NCI-H345 treated with DMSO at 0.1 percent for 48 hours (cell line): ENCODE data around the gene ACHE.

Experiments
- DNase-seq: peaks from one replicate; lab custom pipeline; 2025; ENCODE audit not compliant: unreplicated experiment; lab: John Stamatoyannopoulos, UW

The ACHE gene

GRCh38 chr7:100897772-100898454 lies 2.2 kb upstream of the ACHE start:
- no peak for DNase-seq

GRCh38 chr7:100896732-100897608 lies 1.3 kb upstream of the ACHE start:
- DNase-seq = no peak

GRCh38 chr7:100895956-100896731 lies 456 bp upstream of the ACHE start:
- no peak for DNase-seq

- no peak for DNase-seq
Measured at GRCh38 chr7:100894860-100895700, 608 bp downstream of the ACHE start.

- no peak for DNase-seq
Measured at GRCh38 chr7:100893910-100894721, 1.6 kb downstream of the ACHE start.

GRCh38 chr7:100893318-100893895 lies 2.3 kb downstream of the ACHE start:
- no peak for DNase-seq

- no peak for DNase-seq
Measured at GRCh38 chr7:100892364-100893317, 3.0 kb downstream of the ACHE start.

- DNase-seq = no peak
Measured at GRCh38 chr7:100891568-100892247, 4.0 kb downstream of the ACHE start.

GRCh38 chr7:100890653-100891567 lies 4.8 kb downstream of the ACHE start:
- no peak for DNase-seq

- no peak for DNase-seq
Measured at GRCh38 chr7:100888988-100889750, 6.5 kb downstream of the ACHE start, which contains the start of gene UFSP1. Gene UFSP1, minus strand, starts transcription at chr7:100889715. Its CDS starts 444 bp downstream, at chr7:100889271.

- no peak for DNase-seq
Measured at GRCh38 chr7:100888291-100888987, 7.2 kb downstream of the ACHE start.

- no peak for DNase-seq
Measured at GRCh38 chr7:100887516-100888290, 8.0 kb downstream of the ACHE start.

- no peak for DNase-seq
Measured at GRCh38 chr7:100886936-100887515, 8.7 kb downstream of the ACHE start.
